HPDE6-E6E7 (cell line): Measurements from ENCODE around the gene GAS5.
"Not testable (repeated sequence)": the region's sequence is repeated elsewhere in the genome, so short reads cannot be mapped to it uniquely, and the experiment has no call there.

ENCODE experiments used
- DNase-seq: peaks from one replicate; pipeline ENCODE4 v3.0.0; 2011; ENCODE audit warnings: missing footprints; ENCODE audit errors: extremely low spot score

The GAS5 gene

GRCh38 chr1:173869021-173869359 lies 1.2 kb upstream of the GAS5 start:
- DNase-seq, result no peak

- peak; percentile 92 for DNase-seq
These were observed 654 bp upstream of the GAS5 start, which contains the start of gene ZBTB37 for GRCh38 chr1:173868266-173869020. Gene ZBTB37, plus strand, starts transcription at chr1:173868380. Its CDS starts 1,846 bp downstream, at chr1:173870226.

DNA sequence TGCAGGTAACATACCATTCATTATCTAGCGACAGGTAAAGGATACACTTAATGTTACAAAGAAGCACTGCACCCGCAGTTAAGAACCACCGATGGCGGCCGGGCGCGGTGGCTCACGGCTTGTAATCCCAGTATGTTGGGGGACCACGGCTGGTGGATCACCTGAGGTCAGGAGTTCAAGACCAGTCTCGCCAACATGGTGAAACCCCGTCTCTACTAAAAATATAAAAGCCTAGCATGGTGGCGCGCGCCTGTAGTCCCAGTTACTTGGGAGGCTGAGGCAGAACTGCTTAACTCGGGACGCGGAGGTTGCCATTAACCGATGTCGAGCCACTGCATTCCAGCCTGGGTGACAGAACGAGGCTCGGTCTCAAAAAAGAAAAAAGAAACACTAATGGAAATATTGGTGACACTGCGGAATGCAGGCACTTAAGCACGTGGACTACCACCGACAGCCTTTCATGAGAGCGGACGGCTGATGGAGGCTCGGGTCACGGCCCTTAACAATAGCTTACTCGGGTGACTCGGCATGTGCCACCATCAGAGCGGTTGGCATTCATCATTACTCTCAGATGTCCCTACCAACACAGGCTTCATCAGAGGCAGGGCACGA lies 542 bp downstream of the GAS5 start:
- no peak for DNase-seq

GRCh38 chr1:173866413-173867115 lies 1.2 kb downstream of the GAS5 start:
- no peak for DNase-seq

DNA sequence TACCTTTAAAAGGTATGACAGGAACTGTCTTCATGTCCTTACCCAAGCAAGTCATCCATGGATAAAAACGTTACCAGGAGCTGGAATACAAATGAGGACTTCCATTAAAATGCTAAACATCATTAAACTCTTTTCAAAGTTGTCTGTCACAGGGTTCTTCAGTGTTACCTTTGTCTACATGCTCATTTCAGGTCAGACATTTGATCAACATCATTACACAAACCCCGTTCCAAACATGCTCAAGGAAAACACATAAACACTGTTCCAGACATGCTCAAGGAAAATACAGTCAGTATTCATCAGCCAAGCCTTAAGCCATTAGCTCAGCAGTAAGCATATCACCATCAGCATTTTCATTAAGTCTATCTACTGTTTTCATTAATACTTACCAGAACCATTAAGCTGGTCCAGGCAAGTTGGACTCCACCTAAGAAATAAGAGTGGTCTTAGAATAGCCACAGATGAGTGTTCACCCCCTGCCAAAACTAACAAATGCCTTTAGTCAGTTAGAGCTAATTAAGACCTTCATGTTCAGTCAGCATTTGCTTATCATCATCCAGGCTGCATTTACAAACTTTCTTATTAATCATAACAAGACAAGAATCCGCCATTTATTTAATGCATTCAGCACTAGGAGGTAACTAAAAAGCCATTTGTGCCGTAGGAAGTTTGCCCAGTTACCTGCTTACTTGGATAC lies 2.2 kb downstream of the GAS5 start:
- DNase-seq, result no peak

- no peak for DNase-seq
These were observed 3.5 kb downstream of the GAS5 start for GRCh38 chr1:173864179-173864867.

- no peak for DNase-seq
These were observed 4.3 kb downstream of the GAS5 start for GRCh38 chr1:173863224-173864161.

GRCh38 chr1:173862769-173863223 lies 5.0 kb downstream of the GAS5 start:
- DNase-seq, result no peak

DNA sequence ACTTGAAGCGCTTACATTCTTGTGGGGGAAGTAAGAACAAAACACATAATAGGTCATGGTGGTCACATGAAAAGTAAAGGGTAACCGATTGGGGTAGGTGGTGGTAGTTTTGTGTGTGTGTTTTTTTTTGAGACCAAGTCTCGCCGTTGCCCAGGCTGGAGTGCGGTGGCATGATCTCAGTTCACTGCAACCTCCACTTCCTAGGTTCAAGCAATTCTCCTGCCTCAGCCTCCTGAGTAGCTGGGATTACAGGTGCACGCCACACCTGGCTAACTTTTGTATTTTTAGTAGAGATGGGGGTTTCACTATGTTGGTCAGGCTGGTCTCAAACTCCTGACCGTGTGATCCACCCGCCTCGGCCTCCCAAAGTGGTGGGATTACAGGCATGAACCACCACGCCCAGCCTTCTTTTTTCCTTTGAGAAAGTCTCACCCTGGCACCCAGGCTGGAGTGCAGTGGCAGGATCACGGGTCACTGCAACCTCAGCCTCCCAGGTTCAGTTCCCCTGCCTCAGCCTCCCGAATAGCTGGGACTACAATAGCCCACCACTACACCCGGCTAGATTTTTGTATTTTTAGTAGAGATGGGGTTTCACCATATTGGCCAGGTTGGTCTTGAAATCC lies 5.5 kb downstream of the GAS5 start:
- not testable (repeated sequence) for DNase-seq

- no peak for DNase-seq
These were observed 6.1 kb downstream of the GAS5 start for GRCh38 chr1:173861731-173862145.

- no peak for DNase-seq
These were observed 7.7 kb downstream of the GAS5 start for GRCh38 chr1:173860065-173860464.

- DNase-seq, result not testable (repeated sequence)
These were observed 8.2 kb downstream of the GAS5 start for GRCh38 chr1:173859547-173859946.

GRCh38 chr1:173857363-173857917 lies 10.3 kb downstream of the GAS5 start:
- no peak for DNase-seq

- DNase-seq, result no peak
These were observed 10.9 kb downstream of the GAS5 start for GRCh38 chr1:173856903-173857302.

GRCh38 chr1:173856014-173856413 lies 11.8 kb downstream of the GAS5 start:
- no peak for DNase-seq

DNA sequence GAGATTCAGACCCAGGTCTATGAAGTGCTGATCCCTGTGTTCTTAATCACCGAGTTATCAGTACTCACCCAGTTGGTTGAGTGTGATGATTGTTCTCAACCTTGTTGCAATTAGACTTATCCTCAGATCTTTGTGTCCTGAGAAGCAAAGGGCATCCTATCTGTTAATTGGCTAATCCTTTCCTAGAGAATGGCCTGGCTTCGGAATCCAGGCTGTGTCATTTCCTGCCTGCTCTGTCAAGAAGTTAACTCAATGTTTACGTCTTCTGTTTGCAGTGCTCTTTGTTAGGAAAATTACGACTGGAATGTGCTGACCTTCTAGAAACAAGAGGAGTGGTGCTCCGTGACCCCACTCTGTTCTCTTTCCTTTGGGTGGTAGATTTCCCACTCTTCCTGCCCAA lies 14.7 kb downstream of the GAS5 start:
- no peak for DNase-seq

DNA sequence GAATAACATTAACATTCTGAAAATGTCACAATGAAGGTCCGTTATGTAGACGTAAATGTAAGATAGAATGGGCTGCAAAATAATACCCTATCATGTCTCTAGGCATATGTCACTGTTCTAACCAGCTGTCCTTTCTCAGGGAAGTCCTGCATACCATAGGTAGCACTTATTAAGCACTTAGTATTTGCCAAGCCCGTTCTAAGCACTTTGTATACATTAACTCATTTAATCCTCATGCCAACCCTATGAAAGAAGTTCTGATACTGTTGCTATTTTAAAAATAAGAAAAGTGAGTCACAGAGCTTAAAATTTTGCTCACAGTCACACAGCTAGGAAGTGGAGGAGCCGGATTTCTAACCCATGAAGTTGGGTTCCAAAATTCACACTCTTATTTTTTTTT lies 15.7 kb downstream of the GAS5 start:
- DNase-seq, result no peak

DNA sequence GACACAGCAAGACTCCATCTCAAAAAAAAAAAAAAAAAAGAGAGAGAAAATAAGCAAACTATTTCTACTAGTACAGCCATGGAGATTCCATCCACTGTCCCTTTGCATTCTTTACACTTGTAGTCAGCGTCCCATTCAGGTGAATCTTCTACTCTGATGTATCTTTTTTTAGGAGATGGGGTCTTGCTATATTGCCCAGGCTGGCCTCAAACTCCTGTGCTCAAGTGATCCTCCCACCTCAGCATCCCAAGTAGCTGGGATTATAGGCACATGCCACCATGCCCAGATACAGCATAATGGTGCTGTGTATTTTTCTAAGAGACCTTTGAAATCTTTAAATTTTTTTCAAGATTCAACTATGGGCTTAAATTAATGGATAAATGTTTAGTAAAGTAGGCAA lies 35.0 kb downstream of the GAS5 start:
- no peak for DNase-seq

- no peak for DNase-seq
These were observed 40.2 kb downstream of the GAS5 start for GRCh38 chr1:173827611-173828010.
